Progenitor cell of endocrine pancreas (in vitro differentiated cells): Measurements from ENCODE around the gene TKFC. TPM values are rescaled to one million over a fixed set of nuclear protein-coding genes. Genes with fewer than 3 reads are reported as not detected.
A peak's percentile ranks its signal among the peaks of the same experiment; 100 is the strongest.
"Not testable (repeated sequence)": the region's sequence is repeated elsewhere in the genome, so short reads cannot be mapped to it uniquely, and the experiment has no call there.

ENCODE experiments used
- DNase-seq: peaks from one replicate; pipeline ENCODE4 v3.0.0; 2021; ENCODE audit warnings: low spot score; ENCODE audit not compliant: unreplicated experiment
- H3K27ac Mint-ChIP-seq: 2 replicates; pipeline ENCODE4 v1.8.0; 2021; ENCODE audit warnings: mild to moderate bottlenecking, moderate library complexity, mixed read lengths
- H3K27me3 Mint-ChIP-seq: 2 replicates; pipeline ENCODE4 v1.8.0; 2021; ENCODE audit warnings: mixed read lengths
- H3K36me3 Mint-ChIP-seq: 2 replicates; pipeline ENCODE4 v1.8.0; 2022; ENCODE audit warnings: mixed read lengths; ENCODE audit not compliant: insufficient read depth
- H3K4me1 Mint-ChIP-seq: 2 replicates; pipeline ENCODE4 v1.8.0; 2021; ENCODE audit warnings: low read depth, mixed read lengths
- H3K4me3 Mint-ChIP-seq: 2 replicates; pipeline ENCODE4 v1.8.0; 2021; ENCODE audit warnings: low read depth, mild to moderate bottlenecking, moderate library complexity, mixed read lengths
- H3K9me3 Mint-ChIP-seq: 2 replicates; pipeline ENCODE4 v1.8.0; 2021; ENCODE audit warnings: low read depth, mixed read lengths
- CTCF ChIP-seq: fragments of 200-600 bp; sonication (generic); IDR thresholded peaks from one replicate; pipeline ENCODE4 v1.5.0; 2021; ENCODE audit warnings: antibody characterized with exemption, mild to moderate bottlenecking; ENCODE audit not compliant: unreplicated experiment
- total RNA-seq: library from RNA; stranded (reverse); gene quantifications from 2 replicates; pipeline ENCODE4 v1.2.1, GENCODE V29; 2021

The TKFC gene
- total RNA-seq, 1 donor from 2014 or later: 78.8 TPM

DNA sequence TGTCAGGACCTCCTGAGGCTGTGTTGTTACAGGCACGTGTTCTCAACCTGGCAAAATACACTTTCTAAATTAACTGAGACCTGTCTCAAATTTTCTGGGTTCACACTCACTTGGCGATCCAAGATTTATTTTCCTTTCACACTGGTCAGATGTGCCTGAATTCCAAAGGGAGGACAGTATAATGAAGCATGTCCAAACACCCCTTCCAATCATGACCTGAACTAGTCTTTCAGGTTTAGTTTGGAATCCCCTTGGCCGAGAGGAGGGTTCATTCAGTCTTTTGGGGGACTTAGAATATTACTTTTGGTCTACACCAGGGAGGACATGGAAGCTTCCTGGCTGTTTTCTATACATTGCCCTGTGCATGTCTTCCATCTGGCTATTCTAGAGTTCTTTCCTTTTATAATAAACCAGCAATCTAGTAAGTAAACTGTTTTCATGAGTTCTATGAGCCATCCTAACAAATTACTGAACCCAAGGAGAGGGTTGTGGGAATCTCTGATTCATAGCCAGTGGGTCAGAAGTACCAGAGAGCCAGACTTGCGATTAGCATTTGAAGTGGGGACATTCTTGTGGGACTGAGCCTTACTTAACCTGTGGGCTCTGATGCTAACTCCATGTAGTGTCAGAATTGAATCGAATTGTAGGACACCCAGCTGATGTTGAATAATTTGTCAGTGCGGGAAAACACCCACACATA is 44.6 kb downstream of the TKFC start:
- peaks cover 12% of the 10 kb centered on the region for H3K36me3 Mint-ChIP-seq
- no peak overlapping the region for H3K27ac Mint-ChIP-seq
- no peaks in the 10 kb centered on the region for H3K4me1 Mint-ChIP-seq
- no peaks in the 10 kb centered on the region for H3K27me3 Mint-ChIP-seq
- peaks cover 6% of the 10 kb centered on the region for H3K9me3 Mint-ChIP-seq
- no peak for DNase-seq
- no peak overlapping the region for H3K4me3 Mint-ChIP-seq
- no peak for TF ChIP-seq CTCF

- Mint-ChIP-seq H3K27ac (no peak overlapping the region), H3K36me3 (peaks cover 10% of the 10 kb centered on the region), H3K4me3 (no peak overlapping the region), H3K4me1 (no peaks in the 10 kb centered on the region), H3K9me3 (peaks cover 3% of the 10 kb centered on the region), H3K27me3 (no peaks in the 10 kb centered on the region)
- no peak for DNase-seq
- no peak for TF ChIP-seq CTCF
Measured at GRCh38 chr11:61378713-61379313, 45.8 kb downstream of the TKFC start.

DNA sequence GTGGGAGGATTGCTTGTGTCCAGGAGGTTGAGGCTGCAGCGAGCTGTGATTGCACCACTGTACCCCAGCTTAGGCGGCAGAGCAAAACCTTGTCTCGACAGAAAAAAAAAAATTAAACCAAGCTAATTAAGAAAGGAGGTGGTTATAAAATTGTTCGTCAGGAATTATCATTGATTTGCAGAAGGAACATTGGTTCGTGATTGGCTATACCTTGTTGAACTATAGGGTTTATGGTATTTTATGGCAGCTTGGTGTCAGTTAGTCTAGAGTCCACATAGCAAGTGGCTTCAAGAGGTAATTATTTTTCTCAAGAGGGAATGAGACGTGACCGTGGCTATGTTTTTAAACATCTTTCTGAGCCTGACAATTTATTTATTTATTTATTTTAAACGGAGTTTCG is 47.9 kb downstream of the TKFC start:
- Mint-ChIP-seq H3K4me3 (no peak overlapping the region), H3K4me1 (peaks cover 6% of the 10 kb centered on the region), H3K27ac (no peak overlapping the region), H3K36me3 (peaks cover 5% of the 10 kb centered on the region), H3K9me3 (no peaks in the 10 kb centered on the region), H3K27me3 (no peaks in the 10 kb centered on the region)
- no peak for DNase-seq
- no peak for TF ChIP-seq CTCF

DNA sequence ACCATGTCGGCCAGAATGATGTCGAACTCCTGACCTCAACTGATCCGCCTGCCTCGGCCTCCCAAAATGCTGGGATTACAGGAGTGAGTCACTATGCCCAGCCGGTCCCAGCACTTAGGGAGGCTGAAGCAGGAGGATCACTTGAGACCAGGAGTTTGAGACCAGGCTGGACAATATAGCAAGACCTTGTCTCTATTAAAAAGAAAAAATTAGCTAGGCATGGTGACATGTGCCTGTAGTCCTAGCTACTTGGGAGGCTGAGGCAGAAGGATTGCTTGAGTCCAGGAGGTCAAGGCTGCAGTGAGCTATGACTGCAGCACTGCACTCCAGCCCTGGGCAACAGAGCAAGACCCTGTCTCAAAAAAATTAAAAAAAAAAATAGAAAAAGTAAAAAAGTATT is 50.8 kb downstream of the TKFC start:
- H3K4me1 Mint-ChIP-seq, H3K27me3 Mint-ChIP-seq, DNase-seq, H3K9me3 Mint-ChIP-seq, H3K27ac Mint-ChIP-seq, H3K4me3 Mint-ChIP-seq, H3K36me3 Mint-ChIP-seq: not testable (repeated sequence)

DNA sequence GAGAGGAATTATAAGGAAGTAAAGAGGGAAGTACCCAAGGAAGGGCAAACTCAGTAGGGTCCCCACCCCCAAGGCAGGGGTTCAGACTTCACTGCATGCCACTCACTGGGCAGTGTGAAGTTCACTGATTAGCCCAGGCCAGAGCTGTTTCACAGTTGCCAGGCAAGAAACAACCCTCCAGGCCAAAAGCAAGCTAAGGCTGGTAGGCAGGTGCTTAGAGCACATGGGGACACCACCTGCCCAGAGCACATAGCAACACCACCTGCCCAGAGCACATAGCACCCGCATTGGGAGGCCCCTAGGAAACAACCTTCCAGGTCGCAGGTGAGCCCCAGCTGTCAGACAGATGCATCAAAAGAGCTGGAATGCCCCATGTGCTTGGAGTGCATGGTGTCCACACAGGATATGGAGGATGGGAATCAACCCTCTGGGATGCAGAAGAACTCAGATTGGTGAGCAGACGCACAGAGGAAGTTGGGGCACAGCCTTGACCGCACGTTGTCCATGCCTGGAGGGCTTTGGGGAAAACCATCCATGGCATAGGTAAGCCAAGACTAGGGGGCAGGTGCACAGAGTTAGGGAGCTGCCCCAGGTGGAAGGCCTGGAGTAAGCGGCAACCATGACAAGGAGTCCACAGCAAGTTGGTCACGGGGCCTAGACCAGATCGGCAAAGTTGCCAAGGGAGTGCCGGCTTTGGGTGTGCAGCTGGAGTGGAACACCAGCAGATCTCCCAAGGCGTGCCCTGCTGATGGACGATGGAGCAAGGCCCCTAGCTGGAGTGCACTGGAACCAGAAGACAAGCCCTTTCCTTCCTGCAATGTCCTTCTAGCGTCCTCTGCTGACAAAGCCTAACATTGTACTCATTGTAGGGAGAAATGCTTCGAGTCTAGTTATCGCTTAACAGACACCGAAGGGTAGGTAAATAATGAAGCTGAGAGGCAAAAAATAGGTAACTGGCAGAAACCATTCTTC is 51.5 kb downstream of the TKFC start:
- no peak for TF ChIP-seq CTCF
- Mint-ChIP-seq H3K27me3 (no peaks in the 10 kb centered on the region), H3K9me3 (peaks cover 3% of the 10 kb centered on the region), H3K36me3 (peaks cover under 1% of the 10 kb centered on the region), H3K27ac (peak overlapping the region; percentile 24), H3K4me3 (no peak overlapping the region), H3K4me1 (peaks cover 6% of the 10 kb centered on the region)
- DNase-seq: no peak
